Neuronal stem cell (in vitro differentiated cells): Measurements from ENCODE around the gene TULP4.

Source experiments
- DNase-seq: peaks from one replicate; pipeline ENCODE4 v3.0.0-alpha.2; 2013; ENCODE audit warnings: low spot score
- H2AFZ ChIP-seq: one replicate; pipeline ENCODE4 v1.6.1; 2013; ENCODE audit warnings: mild to moderate bottlenecking, low read length, inconsistent platforms
- H2AK5ac ChIP-seq: 2 replicates; pipeline ENCODE4 v1.6.1; 2013; ENCODE audit warnings: low read depth, mild to moderate bottlenecking, inconsistent platforms, low read length, moderate library complexity, mixed read lengths
- H2BK120ac ChIP-seq: 2 replicates; pipeline ENCODE4 v1.6.1; 2013; ENCODE audit warnings: low read depth, mild to moderate bottlenecking, inconsistent platforms, low read length, moderate library complexity, mixed read lengths
- H2BK12ac ChIP-seq: one replicate; pipeline ENCODE4 v1.6.1; 2013; ENCODE audit warnings: low read length, inconsistent platforms
- H2BK15ac ChIP-seq: 2 replicates; pipeline ENCODE4 v1.6.1; 2013; ENCODE audit warnings: mild to moderate bottlenecking, low read length, inconsistent platforms, mixed read lengths
- H2BK5ac ChIP-seq: one replicate; pipeline ENCODE4 v1.6.1; 2013; ENCODE audit warnings: inconsistent platforms, mild to moderate bottlenecking, low read length, moderate library complexity
- H3K14ac ChIP-seq: one replicate; pipeline ENCODE4 v1.6.1; 2013; ENCODE audit warnings: low read length, inconsistent platforms
- H3K18ac ChIP-seq: 2 replicates; pipeline ENCODE4 v1.6.1; 2013; ENCODE audit warnings: low read length, inconsistent platforms
- H3K23ac ChIP-seq: 2 replicates; pipeline ENCODE4 v1.6.1; 2013; ENCODE audit warnings: low read depth, mild to moderate bottlenecking, mixed read lengths, low read length, inconsistent platforms; ENCODE audit not compliant: poor library complexity
- H3K27ac ChIP-seq: replicated peaks from 3 replicates; pipeline ENCODE4 v1.5.1; 2013; ENCODE audit warnings: low read length, inconsistent platforms
- H3K27me3 ChIP-seq, 3 experiments: 2 replicates each; pipeline ENCODE4 v1.6.1; 2013; ENCODE audit warnings: low read length in 3 of 3, mild to moderate bottlenecking in 2 of 3, inconsistent platforms in 1 of 3, low read depth in 1 of 3, mixed read lengths in 1 of 3, moderate library complexity in 1 of 3; ENCODE audit not compliant: control insufficient read depth in 3 of 3, insufficient read depth in 3 of 3
- H3K36me3 ChIP-seq, 2 donors: replicated peaks in 1 of 2; 2 replicates each; pipeline ENCODE4 v1.6.1; 2013; ENCODE audit warnings: low read length in 2 of 2; ENCODE audit not compliant: control insufficient read depth in 2 of 2, insufficient read depth in 2 of 2
- H3K4ac ChIP-seq: 2 replicates; pipeline ENCODE4 v1.6.1; 2013; ENCODE audit warnings: inconsistent platforms, mild to moderate bottlenecking, low read length, moderate library complexity
- H3K4me1 ChIP-seq, 2 donors: 1 replicate in 1 of 2; 2 replicates in 1 of 2; pipeline ENCODE4 v1.6.1; 2013; ENCODE audit warnings: low read length in 2 of 2, low read depth in 1 of 2; ENCODE audit not compliant: control insufficient read depth in 2 of 2, insufficient read depth in 1 of 2
- H3K4me2 ChIP-seq: one replicate; pipeline ENCODE4 v1.6.1; 2013; ENCODE audit warnings: mild to moderate bottlenecking, low read length, inconsistent platforms; ENCODE audit not compliant: insufficient read depth, poor library complexity, severe bottlenecking
- H3K4me3 ChIP-seq, 2 donors: 2 replicates each; pipeline ENCODE4 v1.5.1; 2013; ENCODE audit warnings: low read length in 2 of 2, mild to moderate bottlenecking in 2 of 2, inconsistent platforms in 1 of 2, moderate library complexity in 1 of 2
- H3K79me1 ChIP-seq: one replicate; pipeline ENCODE4 v1.6.1; 2013; ENCODE audit warnings: low read depth, mild to moderate bottlenecking, inconsistent platforms, low read length, moderate library complexity
- H3K9ac ChIP-seq: one replicate; pipeline ENCODE4 v1.6.1; 2013; ENCODE audit warnings: mild to moderate bottlenecking, low read depth, low read length, inconsistent platforms; ENCODE audit not compliant: poor library complexity
- H3K9me3 ChIP-seq, 2 donors: replicated peaks in 1 of 2; 2 replicates each; pipeline versions ENCODE3 to v1.6.1; 2013; ENCODE audit warnings: low read length in 2 of 2, mild to moderate bottlenecking in 2 of 2, inconsistent platforms in 1 of 2, low read depth in 1 of 2, mixed read lengths in 1 of 2, moderate library complexity in 1 of 2; ENCODE audit not compliant: control insufficient read depth in 2 of 2, insufficient read depth in 1 of 2
- H4K8ac ChIP-seq: one replicate; pipeline ENCODE4 v1.6.1; 2013; ENCODE audit warnings: low read depth, mild to moderate bottlenecking, inconsistent platforms, low read length, moderate library complexity
- H4K91ac ChIP-seq: one replicate; pipeline ENCODE4 v1.6.1; 2013; ENCODE audit warnings: low read length, low read depth, mild to moderate bottlenecking, inconsistent platforms; ENCODE audit not compliant: poor library complexity
- WGBS, 2 donors: extraction: QIAGEN DNeasy Blood & Tissue Kit; methylation state at CpG; one replicate each; pipeline ENCODE4 v1.1.7; 2013; ENCODE audit warnings: missing lambda C conversion rate in 2 of 2, mixed read lengths in 1 of 2; ENCODE audit not compliant: insufficient read length in 2 of 2, insufficient replicate concordance in 1 of 2; ENCODE audit errors: extremely low coverage in 2 of 2; 5-methylcytosine and 5-hydroxymethylcytosine counted together

Gene TULP4

GRCh38 chr6:158445426-158446085 is 133.3 kb downstream of the TULP4 start:
- no peak overlapping the region for H3K14ac ChIP-seq
- no peak overlapping the region for H2BK12ac ChIP-seq
- no peaks in the 10 kb centered on the region for H3K27me3 ChIP-seq
- no peak for DNase-seq
- no peak overlapping the region for H2AK5ac ChIP-seq
- no peak overlapping the region for H4K91ac ChIP-seq
- H3K4ac ChIP-seq = no peak overlapping the region
- H3K36me3 ChIP-seq = peaks cover 6 to 19% of the 10 kb centered on the region in 2 donors
- no peaks in the 10 kb centered on the region for H3K9me3 ChIP-seq
- no peak overlapping the region for H3K23ac ChIP-seq
- H4K8ac ChIP-seq = no peak overlapping the region
- H3K79me1 ChIP-seq = no peaks in the 10 kb centered on the region
- H2BK120ac ChIP-seq = no peak overlapping the region
- H2BK5ac ChIP-seq = no peak overlapping the region
- no peak overlapping the region for H3K9ac ChIP-seq
- no CpG with 5 or more reads among the region's 5 CpGs for WGBS, 2 donors
- H3K18ac ChIP-seq = no peak overlapping the region
- H3K4me3 ChIP-seq = peak overlapping the region in 1 of 2 donors; percentile 30
- no peak overlapping the region for H3K27ac ChIP-seq
- H3K4me1 ChIP-seq = no peaks in the 10 kb centered on the region
- no peak overlapping the region for H2BK15ac ChIP-seq
- no peak overlapping the region for H2AFZ ChIP-seq
- no peak overlapping the region for H3K4me2 ChIP-seq

- no CpG with 5 or more reads among the region's 14 CpGs for WGBS, 2 donors
- H3K27ac ChIP-seq = no peak overlapping the region
Measured at GRCh38 chr6:158448856-158449255, 136.6 kb downstream of the TULP4 start.

GRCh38 chr6:158452191-158452590 is 139.9 kb downstream of the TULP4 start:
- H3K36me3 ChIP-seq = peaks cover 9 to 48% of the 10 kb centered on the region in 2 donors
- H4K91ac ChIP-seq = no peak overlapping the region
- no peak overlapping the region for H2BK120ac ChIP-seq
- no peak overlapping the region for H2AK5ac ChIP-seq
- H3K23ac ChIP-seq = no peak overlapping the region
- H2BK12ac ChIP-seq = no peak overlapping the region
- H4K8ac ChIP-seq = no peak overlapping the region
- H3K18ac ChIP-seq = no peak overlapping the region
- H3K4me3 ChIP-seq = no peak overlapping the region
- no peak overlapping the region for H3K4me2 ChIP-seq
- H3K9me3 ChIP-seq = no peaks in the 10 kb centered on the region
- no peak overlapping the region for H2BK5ac ChIP-seq
- no peak overlapping the region for H3K27ac ChIP-seq
- no peak overlapping the region for H2BK15ac ChIP-seq
- no peaks in the 10 kb centered on the region for H3K27me3 ChIP-seq
- H3K14ac ChIP-seq = no peak overlapping the region
- no CpG with 5 or more reads among the region's 7 CpGs for WGBS, 2 donors
- H3K4ac ChIP-seq = no peak overlapping the region
- H2AFZ ChIP-seq = no peak overlapping the region
- DNase-seq = no peak
- no peaks in the 10 kb centered on the region for H3K4me1 ChIP-seq
- H3K79me1 ChIP-seq = no peaks in the 10 kb centered on the region
- no peak overlapping the region for H3K9ac ChIP-seq

More at GRCh38 chr6:158448856-158449255, 136.6 kb downstream of the TULP4 start:
- no peak overlapping the region for H4K91ac ChIP-seq
- H3K27me3 ChIP-seq = no peaks in the 10 kb centered on the region
- peak overlapping the region; percentile 76 for H3K23ac ChIP-seq
- H4K8ac ChIP-seq = no peak overlapping the region
- H2AFZ ChIP-seq = no peak overlapping the region
- H2AK5ac ChIP-seq = no peak overlapping the region
- no peak for DNase-seq
- no peak overlapping the region for H3K14ac ChIP-seq
- peak overlapping the region; percentile 13 for H3K9ac ChIP-seq
- H3K4me1 ChIP-seq = no peaks in the 10 kb centered on the region
- H2BK15ac ChIP-seq = no peak overlapping the region
- no peaks in the 10 kb centered on the region for H3K9me3 ChIP-seq
- H2BK120ac ChIP-seq = no peak overlapping the region
- no peak overlapping the region for H2BK5ac ChIP-seq
- no peak overlapping the region for H3K4me2 ChIP-seq
- H3K4ac ChIP-seq = no peak overlapping the region
- peaks cover 12 to 33% of the 10 kb centered on the region in 2 donors for H3K36me3 ChIP-seq
- H2BK12ac ChIP-seq = no peak overlapping the region
- no peak overlapping the region for H3K18ac ChIP-seq
- H3K79me1 ChIP-seq = no peaks in the 10 kb centered on the region
- no peak overlapping the region for H3K4me3 ChIP-seq

GRCh38 chr6:158457131-158457530 is 144.9 kb downstream of the TULP4 start:
- H2BK15ac ChIP-seq = no peak overlapping the region
- no peak overlapping the region for H2AK5ac ChIP-seq
- WGBS, 2 donors = no CpG with 5 or more reads among the region's 7 CpGs
- H4K8ac ChIP-seq = no peak overlapping the region
- no peak overlapping the region for H2BK12ac ChIP-seq
- no peak overlapping the region for H3K4ac ChIP-seq
- no peak overlapping the region for H2AFZ ChIP-seq
- no peak for DNase-seq
- no peaks in the 10 kb centered on the region for H3K27me3 ChIP-seq
- no peak overlapping the region for H2BK120ac ChIP-seq
- no peaks in the 10 kb centered on the region for H3K79me1 ChIP-seq
- no peak overlapping the region for H3K27ac ChIP-seq
- no peak overlapping the region for H3K18ac ChIP-seq
- no peak overlapping the region for H3K23ac ChIP-seq
- H3K4me3 ChIP-seq = no peak overlapping the region
- H3K4me1 ChIP-seq = no peaks in the 10 kb centered on the region
- no peak overlapping the region for H3K9ac ChIP-seq
- H3K36me3 ChIP-seq = peaks cover 5 to 65% of the 10 kb centered on the region in 2 donors
- no peak overlapping the region for H3K4me2 ChIP-seq
- H3K14ac ChIP-seq = no peak overlapping the region
- no peak overlapping the region for H4K91ac ChIP-seq
- H3K9me3 ChIP-seq = no peaks in the 10 kb centered on the region
- no peak overlapping the region for H2BK5ac ChIP-seq
